Measurements from ENCODE around the gene CDH15.

CDH15 gene

GRCh38 chr16:89141884-89142267 is 29.7 kb upstream of the CDH15 start:
- no peak for DNase-seq

GRCh38 chr16:89142474-89143195 is 28.9 kb upstream of the CDH15 start:
- no peak for DNase-seq

GRCh38 chr16:89143201-89143741 is 28.3 kb upstream of the CDH15 start:
- no peak for DNase-seq

- no peak for DNase-seq
Measured at GRCh38 chr16:89143911-89144675, 27.5 kb upstream of the CDH15 start.

GRCh38 chr16:89144681-89145080 is 26.9 kb upstream of the CDH15 start:
- no peak for DNase-seq

GRCh38 chr16:89145406-89146161 is 26.0 kb upstream of the CDH15 start:
- DNase-seq, result no peak

GRCh38 chr16:89146211-89147005 is 25.1 kb upstream of the CDH15 start:
- DNase-seq, result no peak

- DNase-seq, result no peak
Measured at GRCh38 chr16:89147085-89147817, 24.3 kb upstream of the CDH15 start.

GRCh38 chr16:89149386-89149785 is 22.2 kb upstream of the CDH15 start:
- no peak for DNase-seq

- no peak for DNase-seq
Measured at GRCh38 chr16:89150090-89150835, 21.3 kb upstream of the CDH15 start.

GRCh38 chr16:89150981-89151380 is 20.6 kb upstream of the CDH15 start:
- DNase-seq, result no peak

- DNase-seq, result no peak
Measured at GRCh38 chr16:89152831-89153700, 18.5 kb upstream of the CDH15 start.

- DNase-seq, result no peak
Measured at GRCh38 chr16:89153848-89154271, 17.7 kb upstream of the CDH15 start.

GRCh38 chr16:89154390-89155183 is 17.0 kb upstream of the CDH15 start:
- no peak for DNase-seq

- no peak for DNase-seq
Measured at GRCh38 chr16:89155184-89155679, 16.3 kb upstream of the CDH15 start.

- DNase-seq, result no peak
Measured at GRCh38 chr16:89155851-89156739, 15.5 kb upstream of the CDH15 start.

- no peak for DNase-seq
Measured at GRCh38 chr16:89156740-89157645, 14.6 kb upstream of the CDH15 start.

Measured in CD4-positive, alpha-beta T cell treated with Interleukin-15 for 1 hour (primary cell).